KOPT-K1 (cell line): Measurements from ENCODE around the gene GRK3.
"Not testable (repeated sequence)": the region's sequence is repeated elsewhere in the genome, so short reads cannot be mapped to it uniquely, and the experiment has no call there.

ENCODE experiments used
- H3K27ac ChIP-seq: fragments of 200-600 bp; sonication (generic); 2 replicates; pipeline ENCODE4 v1.5.1; 2016; ENCODE audit warnings: antibody characterized with exemption, mild to moderate bottlenecking, low read depth, low read length; ENCODE audit not compliant: poor library complexity, severe bottlenecking
- H3K36me3 ChIP-seq: fragments of 200-600 bp; sonication (generic); 2 replicates; pipeline ENCODE4 v1.5.1; 2017; ENCODE audit warnings: antibody characterized with exemption, mild to moderate bottlenecking, low read length, moderate library complexity; ENCODE audit not compliant: insufficient read depth
- H3K9me3 ChIP-seq: fragments of 200-600 bp; sonication (generic); 2 replicates; pipeline ENCODE4 v1.5.1; 2017; ENCODE audit warnings: antibody characterized with exemption, low read length, mild to moderate bottlenecking; ENCODE audit not compliant: insufficient read depth, poor library complexity, severe bottlenecking

The GRK3 gene

GRCh38 chr22:25621986-25622385, 57.5 kb downstream of the GRK3 start:
- H3K27ac ChIP-seq = peak overlapping the region; percentile 96
- H3K9me3 ChIP-seq = no peaks in the 10 kb centered on the region
- peaks cover 31% of the 10 kb centered on the region for H3K36me3 ChIP-seq

DNA sequence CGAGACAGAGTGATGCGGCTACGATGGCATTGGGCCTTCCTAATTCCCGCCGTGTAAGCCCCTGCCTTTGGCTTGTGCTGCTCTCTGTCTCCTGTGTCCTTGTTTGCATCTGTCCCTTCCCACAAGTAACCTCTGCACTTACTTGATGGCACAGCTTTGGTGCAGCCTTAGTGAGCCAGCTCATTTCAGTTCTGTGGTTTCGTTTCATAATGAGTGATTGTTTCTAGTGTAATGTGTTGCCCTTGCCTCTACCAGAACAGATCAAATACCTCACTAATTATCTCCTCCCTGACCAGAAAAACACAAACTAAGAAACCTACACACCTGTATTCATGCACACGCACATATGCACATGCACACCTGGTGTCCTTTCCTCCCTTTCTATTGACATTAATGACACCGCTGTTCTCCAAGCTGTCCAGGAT, 58.8 kb downstream of the GRK3 start:
- peak overlapping the region; percentile 96 for H3K27ac ChIP-seq
- no peaks in the 10 kb centered on the region for H3K9me3 ChIP-seq
- peaks cover 33% of the 10 kb centered on the region for H3K36me3 ChIP-seq

- Histone ChIP-seq H3K36me3 (peaks cover 33% of the 10 kb centered on the region), H3K27ac (peak overlapping the region; percentile 96), H3K9me3 (no peaks in the 10 kb centered on the region)
Measured at GRCh38 chr22:25623851-25624250, 59.4 kb downstream of the GRK3 start.

- Histone ChIP-seq H3K9me3 (no peaks in the 10 kb centered on the region), H3K36me3 (peaks cover 32% of the 10 kb centered on the region), H3K27ac (peak overlapping the region; percentile 96)
Measured at GRCh38 chr22:25624476-25624875, 60.0 kb downstream of the GRK3 start.

DNA sequence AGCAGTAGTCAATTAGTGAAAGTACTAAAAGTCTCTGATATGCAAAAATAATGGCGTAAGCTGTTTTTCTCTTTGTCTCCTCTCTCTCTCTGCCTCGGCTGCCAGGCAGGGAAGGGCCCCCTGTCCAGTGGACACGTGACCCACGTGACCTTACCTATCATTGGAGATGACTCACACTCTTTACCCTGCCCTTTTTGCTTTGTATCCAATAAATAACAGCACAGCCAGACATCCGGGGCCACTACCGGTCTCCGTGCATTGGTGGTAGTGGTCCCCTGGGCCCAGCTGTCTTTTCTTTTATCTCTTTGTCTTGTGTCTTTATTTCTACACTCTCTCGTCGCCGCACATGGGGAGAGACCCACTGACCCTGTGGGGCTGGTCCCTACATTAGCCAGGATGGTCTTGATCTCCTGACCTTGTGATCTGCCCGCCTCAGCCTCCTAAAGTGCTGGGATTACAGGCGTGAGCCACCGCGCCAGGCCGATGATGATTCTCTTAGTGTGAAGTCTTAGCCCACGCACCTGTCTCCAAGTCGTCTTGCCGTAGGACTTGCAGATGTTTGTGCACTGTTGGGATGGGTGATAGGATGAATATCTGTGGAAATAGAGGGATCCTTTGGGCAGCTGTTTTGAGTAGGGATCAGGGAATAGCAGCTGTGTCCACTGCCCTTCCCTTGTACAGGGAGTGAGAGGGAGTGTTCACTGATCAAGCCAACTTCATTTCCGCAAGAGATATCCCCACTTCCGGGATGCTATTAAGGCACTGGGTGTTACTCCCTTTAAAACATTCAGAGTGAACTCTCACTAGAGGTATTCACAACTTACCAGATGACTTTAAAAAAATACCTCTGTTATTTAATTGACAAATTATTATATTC, 61.5 kb downstream of the GRK3 start:
- Histone ChIP-seq H3K36me3 (peaks cover 30% of the 10 kb centered on the region), H3K27ac (peak overlapping the region; percentile 96)
- H3K9me3 ChIP-seq = not testable (repeated sequence)

- Histone ChIP-seq H3K27ac (peak overlapping the region; percentile 96), H3K36me3 (peaks cover 30% of the 10 kb centered on the region), H3K9me3 (no peaks in the 10 kb centered on the region)
Measured at GRCh38 chr22:25626624-25626990, 62.1 kb downstream of the GRK3 start.

- Histone ChIP-seq H3K36me3 (peaks cover 30% of the 10 kb centered on the region), H3K27ac (peak overlapping the region; percentile 96), H3K9me3 (no peaks in the 10 kb centered on the region)
Measured at GRCh38 chr22:25627271-25627852, 62.9 kb downstream of the GRK3 start.

DNA sequence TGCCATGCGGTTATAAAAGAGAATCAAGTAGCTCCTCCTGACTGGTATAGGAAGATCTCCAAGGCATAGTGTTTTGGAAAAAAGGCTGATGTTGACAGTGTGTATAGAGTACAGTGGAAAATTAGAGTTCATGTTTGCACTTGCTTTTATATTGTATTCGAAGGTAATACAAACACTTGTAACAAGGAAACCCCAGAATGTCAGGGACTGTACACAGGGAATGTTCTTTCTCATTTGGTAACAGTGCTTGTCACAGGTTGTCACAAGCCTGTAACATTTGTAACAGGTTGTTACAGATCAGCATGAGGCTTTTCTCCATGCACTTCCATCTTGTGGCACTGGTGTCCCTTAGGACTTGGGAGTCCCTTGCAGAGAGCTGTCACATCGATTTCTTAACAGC, 64.0 kb downstream of the GRK3 start:
- Histone ChIP-seq H3K36me3 (peaks cover 30% of the 10 kb centered on the region), H3K27ac (peak overlapping the region; percentile 96), H3K9me3 (no peaks in the 10 kb centered on the region)

GRCh38 chr22:25629613-25630012, 65.1 kb downstream of the GRK3 start:
- H3K9me3 ChIP-seq = no peaks in the 10 kb centered on the region
- peaks cover 23% of the 10 kb centered on the region for H3K36me3 ChIP-seq
- peak overlapping the region; percentile 50 for H3K27ac ChIP-seq

- H3K27ac ChIP-seq = no peak overlapping the region
- H3K9me3 ChIP-seq = no peaks in the 10 kb centered on the region
- peaks cover 23% of the 10 kb centered on the region for H3K36me3 ChIP-seq
Measured at GRCh38 chr22:25630447-25630846, 66.0 kb downstream of the GRK3 start.

GRCh38 chr22:25636323-25636722, 71.8 kb downstream of the GRK3 start:
- Histone ChIP-seq H3K27ac (no peak overlapping the region), H3K36me3 (peaks cover 53% of the 10 kb centered on the region), H3K9me3 (peaks cover 41% of the 10 kb centered on the region)

- Histone ChIP-seq H3K27ac (no peak overlapping the region), H3K36me3 (peaks cover 60% of the 10 kb centered on the region), H3K9me3 (peaks cover 41% of the 10 kb centered on the region)
Measured at GRCh38 chr22:25637032-25637431, 72.6 kb downstream of the GRK3 start.

- Histone ChIP-seq H3K27ac (no peak overlapping the region), H3K9me3 (peaks cover 41% of the 10 kb centered on the region), H3K36me3 (peaks cover 66% of the 10 kb centered on the region)
Measured at GRCh38 chr22:25637672-25638071, 73.2 kb downstream of the GRK3 start.

GRCh38 chr22:25638638-25639037, 74.2 kb downstream of the GRK3 start:
- Histone ChIP-seq H3K36me3 (peaks cover 76% of the 10 kb centered on the region), H3K9me3 (peaks cover 41% of the 10 kb centered on the region), H3K27ac (no peak overlapping the region)

DNA sequence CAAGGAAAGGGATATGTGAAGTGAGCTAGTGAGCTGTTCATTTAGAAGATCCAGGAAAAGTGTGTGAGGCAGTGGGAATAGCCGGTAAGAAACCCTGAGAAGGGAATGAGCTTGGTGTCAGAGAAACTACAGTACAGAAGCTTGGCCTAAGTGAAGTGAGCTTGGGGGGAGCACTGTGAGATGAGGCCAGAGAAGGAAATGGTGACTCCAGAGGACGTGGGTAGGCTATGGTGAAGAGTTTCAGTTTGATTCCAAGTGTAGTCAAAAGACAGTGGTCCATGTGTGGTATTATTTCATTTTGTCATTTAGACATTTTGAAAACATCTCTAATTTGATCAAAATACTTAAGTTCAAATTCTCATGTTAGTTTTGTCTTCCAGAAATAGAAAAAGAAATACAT, 77.2 kb downstream of the GRK3 start:
- Histone ChIP-seq H3K9me3 (peaks cover 37% of the 10 kb centered on the region), H3K27ac (peak overlapping the region; percentile 25), H3K36me3 (peaks cover 98% of the 10 kb centered on the region)
